Pancreas (tissue), 10 donors: Measurements from ENCODE around the gene SLC22A31. TPM values are rescaled to one million over a fixed set of nuclear protein-coding genes. Genes with fewer than 3 reads are reported as not detected.
A peak's percentile ranks its signal among the peaks of the same experiment; 100 is the strongest.
"Not testable (repeated sequence)": the region's sequence is repeated elsewhere in the genome, so short reads cannot be mapped to it uniquely, and the experiment has no call there.

Source experiments
- ATAC-seq, 4 donors: fragments of 200-7000 bp; cut with Tn5 transposase; one replicate each; pipeline versions ENCODE4 v1.8.0 to v1.9.1; 2020; ENCODE audit warnings: mild to moderate bottlenecking in 4 of 4, moderate library complexity in 4 of 4
- DNase-seq, 6 donors: peaks; one replicate each; pipeline ENCODE4 v3.0.0-alpha.2; 2020
- FAIRE-seq: peaks from 2 replicates; lab custom pipeline; 2012; peaks lifted over from hg19 to GRCh38; lab: Jason Lieb, UNC
- H3K27ac ChIP-seq, 4 donors: fragments of 200-600 bp; sonication (generic); 1 replicate in 3 of 4; 2 replicates in 1 of 4; pipeline versions ENCODE4 v1.5.0 to v1.8.0; 2020
- H3K27me3 ChIP-seq, 4 donors: fragments of 200-600 bp; one replicate each; pipeline ENCODE4 v1.8.0; 2021
- H3K36me3 ChIP-seq, 3 donors: fragments of 200-600 bp; sonication (generic) in 1 of 3; one replicate each; pipeline versions ENCODE4 v1.5.0 to v1.8.0; 2020 to 2021
- H3K4me1 ChIP-seq, 3 donors: fragments of 200-600 bp; one replicate each; pipeline ENCODE4 v1.8.0; 2021
- H3K4me3 ChIP-seq, 4 donors: fragments of 200-600 bp; sonication (generic) in 2 of 4; one replicate each; pipeline versions ENCODE4 v1.5.0 to v1.8.0; 2020 to 2021
- H3K9me3 ChIP-seq, 4 donors: fragments of 200-600 bp; one replicate each; pipeline ENCODE4 v1.8.0; 2021
- WGBS, 2 donors: extraction: QIAGEN DNeasy Blood & Tissue Kit; methylation state at CpG; one replicate each; pipeline ENCODE4 v1.1.7; 2013; 5-methylcytosine and 5-hydroxymethylcytosine counted together
- intact Hi-C, 3 donors: fragments of 100-400 bp; cut with DNase I; formaldehyde crosslinking; loops; one replicate each; pipeline versions ENCODE4 v1.11.1 to v1.14.2; 2022
- polyA plus RNA-seq, 2 donors: library from polyadenylated mRNA; stranded (reverse); fragments of 200-250 nt; gene quantifications; one replicate each; pipeline ENCODE4 v1.2.3, GENCODE V29; 2013
- total RNA-seq, 6 donors: library from RNA; stranded (reverse); fragmentation: NEBNext Ultra II Directional in 4 of 6; extraction: Animal tissue kit (Norgen Biotek cat#: 25700) in 4 of 6; gene quantifications; one replicate each; pipeline versions ENCODE4 v1.2.1 to v1.2.4, GENCODE V29; 2021 to 2023
- TF ChIP-seq, protein P1 (sequence below), 4 donors: fragments of 200-600 bp; sonication (generic) in 3 of 4; IDR thresholded peaks; one replicate each; pipeline versions ENCODE4 v1.5.0 to v1.8.0; 2021; ENCODE audit warnings: antibody characterized with exemption in 4 of 4
- donor health status: healthy with polysubstance abuse.
- donor health status: DM: no; HTN: no; CAD: no; lungs with moderate emphysema.
- donor health status: DM: no; HTN: no; CAD: no.
- donor health status: control.
- donor health status: control.
- donor health status: Bipolar disorder and iron deficiency.
- donor health status: DM: yes; HTN: yes; CAD: no.
- donor health status: DM: no; HTN: no; CAD: no.
- donor health status: DM: no; HTN: no; CAD: no.
- donor health status: DM: yes; HTN: yes; CAD: no.

Gene SLC22A31
- total and polyA plus RNA-seq, 8 donors = 0.37 to 131 (median 39.0) TPM

DNA sequence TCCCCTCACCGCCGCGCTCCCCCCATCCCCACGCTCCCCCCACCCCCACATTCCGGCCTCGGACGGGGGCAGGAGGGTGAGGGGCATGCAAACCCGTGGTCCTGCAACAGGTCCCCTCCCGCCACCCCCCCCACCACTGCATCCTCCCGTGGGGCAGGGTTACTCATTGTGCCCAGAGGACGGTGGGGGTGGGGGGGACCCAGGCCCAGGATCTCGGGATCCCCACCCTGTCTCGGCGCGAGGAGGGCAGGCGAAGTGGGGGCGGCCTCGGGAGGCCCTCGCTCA lies 8.5 kb downstream of the SLC22A31 start:
- DNase-seq (no peak), FAIRE-seq (no peak), ATAC-seq (no peak)
- Histone ChIP-seq H3K9me3 (no peaks in the 10 kb centered on the region), H3K27ac (no peak overlapping the region), H3K36me3 (no peaks in the 10 kb centered on the region), H3K4me1 (peaks cover 0 to 4% (median 0%) of the 10 kb centered on the region in 3 donors), H3K27me3 (no peaks in the 10 kb centered on the region), H3K4me3 (peak overlapping the region; percentile 18 to 48 (median 24))
- intact Hi-C loops = no loop called here
- TF ChIP-seq, protein P1, sequence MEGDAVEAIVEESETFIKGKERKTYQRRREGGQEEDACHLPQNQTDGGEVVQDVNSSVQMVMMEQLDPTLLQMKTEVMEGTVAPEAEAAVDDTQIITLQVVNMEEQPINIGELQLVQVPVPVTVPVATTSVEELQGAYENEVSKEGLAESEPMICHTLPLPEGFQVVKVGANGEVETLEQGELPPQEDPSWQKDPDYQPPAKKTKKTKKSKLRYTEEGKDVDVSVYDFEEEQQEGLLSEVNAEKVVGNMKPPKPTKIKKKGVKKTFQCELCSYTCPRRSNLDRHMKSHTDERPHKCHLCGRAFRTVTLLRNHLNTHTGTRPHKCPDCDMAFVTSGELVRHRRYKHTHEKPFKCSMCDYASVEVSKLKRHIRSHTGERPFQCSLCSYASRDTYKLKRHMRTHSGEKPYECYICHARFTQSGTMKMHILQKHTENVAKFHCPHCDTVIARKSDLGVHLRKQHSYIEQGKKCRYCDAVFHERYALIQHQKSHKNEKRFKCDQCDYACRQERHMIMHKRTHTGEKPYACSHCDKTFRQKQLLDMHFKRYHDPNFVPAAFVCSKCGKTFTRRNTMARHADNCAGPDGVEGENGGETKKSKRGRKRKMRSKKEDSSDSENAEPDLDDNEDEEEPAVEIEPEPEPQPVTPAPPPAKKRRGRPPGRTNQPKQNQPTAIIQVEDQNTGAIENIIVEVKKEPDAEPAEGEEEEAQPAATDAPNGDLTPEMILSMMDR (IDR thresholded peaks at IDR 0.05) = no peak
- 1 to 6% methylated on average over 14 to 19 of the region's 19 CpGs for WGBS, 2 donors

DNA sequence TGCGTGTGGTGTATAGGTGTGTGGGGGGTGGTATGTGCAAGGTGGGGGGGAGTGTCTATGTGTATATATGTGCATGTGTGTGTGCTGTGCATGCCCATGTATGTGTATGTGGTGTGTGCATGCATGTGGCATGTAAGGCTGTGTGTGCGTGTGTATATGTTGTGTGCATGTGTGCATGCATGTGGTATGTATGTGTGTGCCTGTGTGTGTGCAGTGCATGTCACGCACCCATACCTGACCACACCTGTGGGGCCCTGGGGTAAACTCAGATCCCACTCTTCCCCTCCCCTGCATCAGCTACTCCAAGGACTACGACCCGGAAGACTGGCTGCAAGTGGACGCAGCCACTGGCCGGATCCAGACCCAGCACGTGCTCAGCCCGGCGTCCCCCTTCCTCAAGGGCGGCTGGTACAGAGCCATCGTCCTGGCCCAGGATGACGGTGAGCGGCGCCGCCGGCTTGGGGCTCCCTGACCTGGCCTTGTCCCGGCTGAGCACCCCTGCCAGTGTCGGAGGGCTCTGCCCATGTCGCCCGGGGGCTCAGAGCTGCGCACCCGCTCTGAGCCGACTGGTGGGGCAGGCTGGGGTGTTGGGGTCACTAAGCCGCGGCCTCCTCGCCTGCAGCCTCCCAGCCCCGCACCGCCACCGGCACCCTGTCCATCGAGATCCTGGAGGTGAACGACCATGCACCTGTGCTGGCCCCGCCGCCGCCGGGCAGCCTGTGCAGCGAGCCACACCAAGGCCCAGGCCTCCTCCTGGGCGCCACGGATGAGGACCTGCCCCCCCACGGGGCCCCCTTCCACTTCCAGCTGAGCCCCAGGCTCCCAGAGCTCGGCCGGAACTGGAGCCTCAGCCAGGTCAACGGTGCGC lies 9.1 kb downstream of the SLC22A31 start:
- Histone ChIP-seq H3K9me3 (no peaks in the 10 kb centered on the region), H3K4me3 (peak overlapping the region in 2 of 4 donors; percentile 23 to 48), H3K27ac (no peak overlapping the region), H3K27me3 (no peaks in the 10 kb centered on the region), H3K4me1 (peaks cover 0 to 4% (median 0%) of the 10 kb centered on the region in 3 donors), H3K36me3 (no peaks in the 10 kb centered on the region)
- TF ChIP-seq, protein P1 (IDR thresholded peaks at IDR 0.05) = no peak
- DNase-seq = peak in 4 of 6 donors; percentile 34 to 82 (median 48)
- FAIRE-seq = no peak
- ATAC-seq = peak in 1 of 4 donors; percentile 7
- 32 to 39% methylated on average over 33 to 44 of the region's 44 CpGs for WGBS, 2 donors
- intact Hi-C loops = no loop called here

DNA sequence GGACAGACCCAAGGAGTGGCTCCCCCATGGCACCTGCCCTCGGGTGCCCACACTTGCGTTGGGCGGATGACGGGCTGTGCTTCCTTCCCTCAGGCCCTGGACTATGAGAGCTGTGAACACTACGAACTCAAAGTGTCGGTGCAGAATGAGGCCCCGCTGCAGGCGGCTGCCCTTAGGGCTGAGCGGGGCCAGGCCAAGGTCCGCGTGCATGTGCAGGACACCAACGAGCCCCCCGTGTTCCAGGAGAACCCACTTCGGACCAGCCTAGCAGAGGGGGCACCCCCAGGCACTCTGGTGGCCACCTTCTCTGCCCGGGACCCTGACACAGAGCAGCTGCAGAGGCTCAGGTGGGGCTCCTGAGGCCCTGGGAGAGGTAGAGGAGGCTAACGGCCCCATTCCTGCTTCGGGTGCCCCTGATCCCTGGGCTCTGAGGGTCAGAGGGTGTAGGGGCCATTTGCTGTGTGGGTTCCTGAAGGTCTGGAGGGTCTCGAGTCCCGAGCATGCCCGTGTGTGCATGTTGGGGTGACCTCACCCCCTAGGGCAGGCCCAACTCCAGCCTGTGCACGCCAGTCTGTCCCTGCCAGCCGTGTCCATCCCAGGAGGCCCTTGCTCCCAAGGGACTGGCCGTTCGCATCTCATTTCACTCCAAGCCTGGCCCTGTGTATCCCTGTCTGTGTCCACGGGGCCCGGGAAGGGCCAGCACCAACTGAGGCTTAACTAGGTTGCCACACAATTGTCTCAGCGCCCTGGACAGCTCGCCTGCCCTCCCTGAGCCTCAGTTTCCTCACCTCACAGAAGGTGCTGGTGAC lies 10.0 kb downstream of the SLC22A31 start:
- no peak for FAIRE-seq
- 60 to 79% methylated on average over 27 to 28 of the region's 28 CpGs for WGBS, 2 donors
- intact Hi-C loops = no loop called here

DNA sequence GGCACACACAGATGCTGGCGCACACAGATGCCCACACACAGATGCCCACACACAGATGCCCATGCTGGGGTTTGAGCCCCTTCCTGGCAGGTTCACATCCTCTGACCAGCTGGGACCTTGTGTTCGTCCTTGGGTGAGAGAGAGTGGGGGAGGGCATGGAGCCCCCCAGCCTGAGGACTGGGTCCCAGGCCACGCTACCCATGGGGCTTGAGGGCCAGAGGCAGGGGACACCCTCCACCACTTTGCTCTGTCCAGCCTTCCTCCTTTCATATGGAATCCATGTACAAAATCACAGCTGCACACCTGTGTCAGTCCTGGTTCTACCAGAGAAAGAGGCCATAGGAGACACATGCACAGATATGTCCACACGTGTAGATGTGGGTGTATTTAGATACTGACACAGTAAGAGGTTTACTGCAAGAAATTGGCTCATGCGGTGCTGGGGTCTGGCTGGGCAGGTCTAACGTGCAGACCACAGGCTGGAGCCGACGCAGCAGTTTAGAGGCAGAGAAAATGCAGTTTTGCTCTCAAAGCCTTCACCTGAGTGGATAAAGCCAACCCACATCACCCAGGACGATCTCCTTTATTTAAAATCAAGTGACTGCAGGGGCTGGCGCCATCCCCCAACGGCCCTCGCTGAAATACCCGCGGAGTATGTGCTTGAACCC lies 10.8 kb downstream of the SLC22A31 start:
- TF ChIP-seq, protein P1 (IDR thresholded peaks at IDR 0.05) = no peak
- 57 to 73% methylated on average over 14 of the region's 14 CpGs for WGBS, 2 donors
- no peak overlapping the region for H3K27ac ChIP-seq
- H3K36me3 ChIP-seq = no peaks in the 10 kb centered on the region
- H3K9me3 ChIP-seq = no peaks in the 10 kb centered on the region
- DNase-seq (peak in 1 of 6 donors; percentile 34), FAIRE-seq (no peak), ATAC-seq (no peak)
- H3K4me1 ChIP-seq = peaks cover 0 to 4% (median 0%) of the 10 kb centered on the region in 3 donors
- intact Hi-C loops = no loop called here
- no peaks in the 10 kb centered on the region for H3K27me3 ChIP-seq
- H3K4me3 ChIP-seq = no peak overlapping the region

More for the DNA sequence above, 10.0 kb downstream of the SLC22A31 start:
- no peak overlapping the region for H3K4me3 ChIP-seq
- no peaks in the 10 kb centered on the region for H3K36me3 ChIP-seq
- H3K9me3 ChIP-seq = no peaks in the 10 kb centered on the region
- DNase-seq = peak in 4 of 6 donors; percentile 17 to 67 (median 38)
- H3K27me3 ChIP-seq = no peaks in the 10 kb centered on the region
- TF ChIP-seq, protein P1 (IDR thresholded peaks at IDR 0.05) = no peak
- no peak for ATAC-seq
- H3K27ac ChIP-seq = no peak overlapping the region
- peaks cover 0 to 4% (median 0%) of the 10 kb centered on the region in 3 donors for H3K4me1 ChIP-seq

DNA sequence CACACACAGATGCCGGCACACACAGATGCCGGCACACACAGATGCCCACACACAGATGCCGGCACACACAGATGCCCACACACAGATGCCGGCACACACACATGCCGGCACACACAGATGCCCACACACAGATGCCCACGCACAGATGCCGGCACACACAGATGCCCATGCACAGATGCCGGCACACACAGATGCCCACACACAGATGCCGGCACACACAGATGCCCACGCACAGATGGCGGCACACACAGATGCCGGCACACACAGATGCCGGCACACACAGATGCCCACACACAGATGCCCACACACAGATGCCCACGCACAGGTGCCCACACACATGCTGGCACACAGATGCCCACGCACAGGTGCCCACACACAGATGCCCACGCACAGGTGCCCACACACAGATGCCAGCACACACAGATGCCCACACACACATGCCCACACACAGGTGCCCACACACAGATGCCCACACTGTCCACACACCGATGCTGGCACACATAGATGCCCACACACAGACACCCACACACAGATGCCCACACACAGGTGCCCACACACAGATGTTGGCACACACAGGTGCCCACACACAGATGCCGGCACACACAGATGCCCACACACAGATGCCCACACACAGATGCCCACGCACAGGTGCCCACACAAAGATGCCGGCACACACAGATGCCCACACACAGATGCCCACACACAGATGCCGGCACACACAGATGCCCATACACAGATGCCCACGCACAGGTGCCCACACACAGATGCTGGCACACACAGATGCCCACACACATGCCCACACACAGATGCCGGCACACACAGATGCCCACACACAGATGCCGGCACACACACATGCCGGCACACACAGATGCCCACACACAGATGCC lies 11.6 kb downstream of the SLC22A31 start:
- H3K36me3 ChIP-seq, ATAC-seq, H3K4me1 ChIP-seq, H3K27ac ChIP-seq, H3K27me3 ChIP-seq, FAIRE-seq, intact Hi-C loops, H3K4me3 ChIP-seq, H3K9me3 ChIP-seq: not testable (repeated sequence)
- 87% methylated on average over 25 of the region's 25 CpGs for WGBS, 2 donors
- peak in 2 of 6 donors; percentile 11 to 35 for DNase-seq
